H1 (cell line): ENCODE results near the gene PAX5. TPM values are rescaled to one million over a fixed set of nuclear protein-coding genes. Genes with fewer than 3 reads are reported as not detected.

Experiments
- CBX8 ChIP-seq: fragments of 300-800, 300-1000 bp; sonication (generic); IDR thresholded peaks from 2 replicates; pipeline ENCODE4 v1.7.1; 2016; ENCODE audit warnings: low read depth, low read length, borderline replicate concordance
- CHD7 ChIP-seq: fragments of 300-600 bp; sonication (generic); IDR thresholded peaks from 2 replicates; pipeline ENCODE4 v1.7.1; 2012; ENCODE audit warnings: low read length, moderate library complexity, mild to moderate bottlenecking, inconsistent platforms; ENCODE audit not compliant: insufficient replicate concordance
- MAX ChIP-seq: IDR thresholded peaks from 2 replicates; pipeline ENCODE4 v1.6.1; 2012; ENCODE audit warnings: inconsistent platforms
- NANOG ChIP-seq: IDR thresholded peaks from 2 replicates; pipeline ENCODE4 v1.6.1; 2011; ENCODE audit warnings: low read length, low read depth, mild to moderate bottlenecking, inconsistent platforms; ENCODE audit not compliant: insufficient read depth, poor library complexity, severe bottlenecking
- SP4 ChIP-seq: IDR thresholded peaks from 2 replicates; pipeline ENCODE4 v1.6.1; 2012; ENCODE audit warnings: low read length, inconsistent platforms
- polyA plus RNA-seq, 7 experiments: library from polyadenylated mRNA; depleted of rRNA in 3 of 7; stranded (reverse) in 5 of 7; unstranded in 2 of 7; fragments of >200 nt in 5 of 7; fragments of 200-250 nt in 2 of 7; gene quantifications; 1 replicate in 5 of 7; 2 replicates in 1 of 7; 4 replicates in 1 of 7; pipeline versions ENCODE4 v1.2.1 to v1.2.3, GENCODE V29; 2011 to 2013; ENCODE audit warnings: missing spikeins in 2 of 7, mixed read lengths in 2 of 7
- total RNA-seq: library from RNA; stranded (reverse); fragmentation: NEBNext Ultra II Directional; extraction: Animal tissue kit (Norgen Biotek cat#: 25700); gene quantifications from 2 replicates; pipeline ENCODE4 v1.2.1, GENCODE V29; 2021

Gene PAX5
- total and polyA plus RNA-seq, 2 of the 8 experiments (the other 6 are each of a cell fraction or from before 2014, with no cell fraction given) = 0.29 to 0.43 TPM

GRCh38 chr9:37082214-37082765, 48.2 kb upstream of the PAX5 start (continued):
- TF ChIP-seq CHD7 (no peak), MAX (no peak), SP4 (no peak), CBX8 (no peak), NANOG (no peak)
